ENCODE results near the gene TMEM45B. TPM values are rescaled to one million over a fixed set of nuclear protein-coding genes. Genes with fewer than 3 reads are reported as not detected.
"Not testable (repeated sequence)": the region's sequence is repeated elsewhere in the genome, so short reads cannot be mapped to it uniquely, and the experiment has no call there.

TMEM45B gene
- total and polyA plus RNA-seq, 11 donors = 0.04 TPM; not detected in 10

DNA sequence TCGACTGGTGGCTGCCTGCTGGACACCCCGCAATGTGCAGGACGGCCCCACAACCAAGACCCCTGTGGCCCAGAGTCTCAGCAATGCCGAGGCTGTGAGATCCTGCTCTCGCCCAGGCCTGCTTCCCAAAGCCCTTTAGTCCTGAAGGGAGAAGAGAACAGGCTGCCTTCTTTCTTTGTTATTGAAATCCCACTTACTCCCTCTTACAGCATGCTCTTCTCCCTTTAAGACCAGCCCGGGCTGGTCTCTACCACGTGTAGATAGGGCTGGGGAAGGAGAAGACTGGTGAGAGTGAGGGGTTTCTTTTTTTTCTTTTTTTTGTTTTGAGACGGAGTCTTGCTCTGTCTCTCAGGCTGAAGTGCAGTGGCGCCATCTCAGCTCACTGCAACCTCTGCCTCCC is 21.3 kb downstream of the TMEM45B start:
- ATAC-seq = no peak
- H3K4me3 ChIP-seq = no peak overlapping the region
- intact Hi-C loops (cut with DNase I) = no loop called here
- no peaks in the 10 kb centered on the region for H3K36me3 ChIP-seq
- no peak for DNase-seq
- no peaks in the 10 kb centered on the region for H3K4me1 ChIP-seq
- no peak for TF ChIP-seq POLR2A (IDR thresholded peaks at IDR 0.05)
- TF ChIP-seq, protein P1, sequence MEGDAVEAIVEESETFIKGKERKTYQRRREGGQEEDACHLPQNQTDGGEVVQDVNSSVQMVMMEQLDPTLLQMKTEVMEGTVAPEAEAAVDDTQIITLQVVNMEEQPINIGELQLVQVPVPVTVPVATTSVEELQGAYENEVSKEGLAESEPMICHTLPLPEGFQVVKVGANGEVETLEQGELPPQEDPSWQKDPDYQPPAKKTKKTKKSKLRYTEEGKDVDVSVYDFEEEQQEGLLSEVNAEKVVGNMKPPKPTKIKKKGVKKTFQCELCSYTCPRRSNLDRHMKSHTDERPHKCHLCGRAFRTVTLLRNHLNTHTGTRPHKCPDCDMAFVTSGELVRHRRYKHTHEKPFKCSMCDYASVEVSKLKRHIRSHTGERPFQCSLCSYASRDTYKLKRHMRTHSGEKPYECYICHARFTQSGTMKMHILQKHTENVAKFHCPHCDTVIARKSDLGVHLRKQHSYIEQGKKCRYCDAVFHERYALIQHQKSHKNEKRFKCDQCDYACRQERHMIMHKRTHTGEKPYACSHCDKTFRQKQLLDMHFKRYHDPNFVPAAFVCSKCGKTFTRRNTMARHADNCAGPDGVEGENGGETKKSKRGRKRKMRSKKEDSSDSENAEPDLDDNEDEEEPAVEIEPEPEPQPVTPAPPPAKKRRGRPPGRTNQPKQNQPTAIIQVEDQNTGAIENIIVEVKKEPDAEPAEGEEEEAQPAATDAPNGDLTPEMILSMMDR (IDR thresholded peaks at IDR 0.05) = no peak
- H3K27me3 ChIP-seq = no peaks in the 10 kb centered on the region
- WGBS, 4 donors = 87 to 90% (median 89%) methylated on average over 9 of the region's 9 CpGs
- H3K9me3 ChIP-seq = no peaks in the 10 kb centered on the region
- no peak overlapping the region for H3K27ac ChIP-seq

- DNase-seq (no peak), ATAC-seq (no peak)
- WGBS, 4 donors = 63 to 75% (median 72%) methylated on average over 4 of the region's 4 CpGs
- TF ChIP-seq POLR2A (IDR thresholded peaks at IDR 0.05) = no peak
- TF ChIP-seq, protein P1 (IDR thresholded peaks at IDR 0.05) = no peak
- H3K36me3 ChIP-seq = no peaks in the 10 kb centered on the region
- no peaks in the 10 kb centered on the region for H3K9me3 ChIP-seq
- H3K27ac ChIP-seq = no peak overlapping the region
- H3K27me3 ChIP-seq = no peaks in the 10 kb centered on the region
- H3K4me3 ChIP-seq = no peak overlapping the region
- intact Hi-C loops (cut with DNase I) = loop anchor here in 1 of 10 donors (5.0 kb wide), 1 partner anchor 48 kb away; no protein-coding TSS in a partner anchor
- H3K4me1 ChIP-seq = no peaks in the 10 kb centered on the region
Observed at GRCh38 chr11:129840236-129840635, 24.6 kb downstream of the TMEM45B start.

DNA sequence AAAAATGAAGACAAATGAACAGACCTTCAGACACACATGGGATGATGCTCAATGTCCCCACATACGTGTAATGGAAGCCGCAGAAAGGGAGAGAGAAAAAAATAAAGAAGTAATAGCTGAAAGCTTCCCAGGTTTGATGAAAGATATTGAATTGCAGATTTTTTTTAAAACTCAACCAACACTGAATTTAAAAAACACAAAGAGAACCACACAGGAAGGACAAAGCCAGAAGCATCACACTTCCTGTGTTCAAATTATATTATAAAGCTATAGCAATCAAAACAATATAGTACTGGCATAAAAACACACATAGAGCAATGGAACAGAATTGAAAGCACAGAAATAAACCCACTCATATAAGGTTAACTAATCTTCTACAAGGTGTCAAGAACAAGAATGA is 26.5 kb downstream of the TMEM45B start:
- Histone ChIP-seq H3K36me3 (no peaks in the 10 kb centered on the region), H3K27ac (no peak overlapping the region), H3K27me3 (no peaks in the 10 kb centered on the region), H3K4me3 (no peak overlapping the region), H3K9me3 (no peaks in the 10 kb centered on the region), H3K4me1 (no peaks in the 10 kb centered on the region)
- ATAC-seq (no peak), DNase-seq (no peak)
- intact Hi-C loops (cut with DNase I) = loop anchor here in 1 of 10 donors (5.0 kb wide), 1 partner anchor 50 kb away; no protein-coding TSS in a partner anchor
- TF ChIP-seq, protein P1 (IDR thresholded peaks at IDR 0.05) = no peak
- no peak for TF ChIP-seq POLR2A (IDR thresholded peaks at IDR 0.05)
- 93 to 97% (median 94%) methylated on average over 2 of the region's 2 CpGs for WGBS, 4 donors

DNA sequence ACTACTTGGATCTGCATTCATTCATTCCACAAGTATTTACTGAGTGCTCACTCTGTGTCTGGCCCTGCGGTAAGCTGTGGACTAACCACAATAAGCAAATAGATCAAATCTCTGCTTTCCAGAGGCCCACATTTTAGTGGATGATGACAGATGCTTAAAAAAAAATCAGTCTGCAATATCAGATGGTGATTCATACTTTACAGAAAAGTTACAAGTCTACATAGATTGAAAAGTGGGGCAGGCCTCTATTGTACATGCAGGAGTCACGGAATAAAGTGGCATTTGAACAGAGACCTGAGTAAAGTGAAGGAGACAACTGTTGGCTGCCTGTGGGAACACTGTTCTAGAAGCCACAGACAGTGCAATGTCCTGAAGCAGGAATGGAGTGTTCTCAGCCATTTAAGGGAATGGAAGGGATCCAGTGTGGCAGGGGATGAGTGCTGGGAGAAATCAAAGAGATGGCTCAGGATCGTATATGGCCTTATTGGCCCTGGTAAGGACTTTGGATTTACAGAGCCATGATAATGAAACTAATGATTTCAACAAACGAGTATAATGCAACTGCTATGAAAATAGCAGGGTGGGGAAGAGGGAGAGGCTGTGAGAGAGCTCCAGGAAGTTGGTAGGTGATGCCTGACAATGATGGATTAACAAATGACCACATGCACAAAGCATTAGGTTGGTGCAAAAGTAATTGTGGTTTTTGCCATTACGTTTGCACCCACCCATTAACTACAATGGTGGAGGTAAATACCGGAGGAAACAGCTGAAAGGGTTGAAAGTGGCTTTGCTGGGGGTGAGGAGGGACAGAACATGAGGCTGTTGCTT is 31.1 kb downstream of the TMEM45B start:
- Histone ChIP-seq H3K9me3 (no peaks in the 10 kb centered on the region), H3K4me1 (no peaks in the 10 kb centered on the region), H3K27me3 (no peaks in the 10 kb centered on the region), H3K27ac (no peak overlapping the region), H3K36me3 (no peaks in the 10 kb centered on the region), H3K4me3 (no peak overlapping the region)
- 68 to 72% (median 70%) methylated on average over 6 of the region's 6 CpGs for WGBS, 4 donors
- intact Hi-C loops (cut with DNase I) = no loop called here
- peak; percentile 18 to 61 (median 38) for ATAC-seq
- TF ChIP-seq POLR2A (IDR thresholded peaks at IDR 0.05) = no peak
- TF ChIP-seq, protein P1 (IDR thresholded peaks at IDR 0.05) = no peak
- DNase-seq = no peak

- H3K27ac ChIP-seq; H3K9me3 ChIP-seq; intact Hi-C loops (cut with DNase I); H3K36me3 ChIP-seq; H3K27me3 ChIP-seq; DNase-seq; H3K4me1 ChIP-seq; ATAC-seq; H3K4me3 ChIP-seq: not testable (repeated sequence)
- 42 to 57% (median 46%) methylated on average over 1 to 2 of the region's 3 CpGs for WGBS, 4 donors
Observed at GRCh38 chr11:129847361-129847760, 31.7 kb downstream of the TMEM45B start.
